Fibroblast of upper back skin (primary cell): ENCODE results near the gene NRXN3.

Experiments used
- DNase-seq: peaks from one replicate; pipeline ENCODE4 v3.0.0-alpha.2; 2013

NRXN3 gene

GRCh38 chr14:79328863-79329262 lies 1158.7 kb downstream of the NRXN3 start:
- peak; percentile 2 for DNase-seq

GRCh38 chr14:79331830-79332229 lies 1161.7 kb downstream of the NRXN3 start:
- no peak for DNase-seq

GRCh38 chr14:79332504-79333197 lies 1162.5 kb downstream of the NRXN3 start:
- DNase-seq: no peak

GRCh38 chr14:79333198-79333546 lies 1163.0 kb downstream of the NRXN3 start:
- no peak for DNase-seq

- no peak for DNase-seq
These were observed 1164.1 kb downstream of the NRXN3 start for GRCh38 chr14:79334272-79334671.

- no peak for DNase-seq
These were observed 1167.6 kb downstream of the NRXN3 start for GRCh38 chr14:79337761-79338160.

- no peak for DNase-seq
These were observed 1172.8 kb downstream of the NRXN3 start for GRCh38 chr14:79342942-79343341.

GRCh38 chr14:79351011-79351410 lies 1180.8 kb downstream of the NRXN3 start:
- DNase-seq: no peak

GRCh38 chr14:79352076-79352630 lies 1182.0 kb downstream of the NRXN3 start:
- DNase-seq: peak; percentile 32

GRCh38 chr14:79354336-79354735 lies 1184.2 kb downstream of the NRXN3 start:
- no peak for DNase-seq

GRCh38 chr14:79356040-79356439 lies 1185.9 kb downstream of the NRXN3 start:
- DNase-seq: no peak

GRCh38 chr14:79357307-79357706 lies 1187.1 kb downstream of the NRXN3 start:
- DNase-seq: no peak

GRCh38 chr14:79363291-79363690 lies 1193.1 kb downstream of the NRXN3 start:
- no peak for DNase-seq

- DNase-seq: peak; percentile 90
These were observed 1199.5 kb downstream of the NRXN3 start for GRCh38 chr14:79369359-79370332.

- DNase-seq: no peak
These were observed 1200.8 kb downstream of the NRXN3 start for GRCh38 chr14:79370969-79371368.

GRCh38 chr14:79373451-79373850 lies 1203.3 kb downstream of the NRXN3 start:
- DNase-seq: no peak

- no peak for DNase-seq
These were observed 1205.2 kb downstream of the NRXN3 start for GRCh38 chr14:79375356-79375755.

- no peak for DNase-seq
These were observed 1206.4 kb downstream of the NRXN3 start for GRCh38 chr14:79376557-79376956.

GRCh38 chr14:79378020-79378419 lies 1207.8 kb downstream of the NRXN3 start:
- no peak for DNase-seq

- DNase-seq: no peak
These were observed 1209.1 kb downstream of the NRXN3 start for GRCh38 chr14:79379266-79379665.

GRCh38 chr14:79383031-79383430 lies 1212.9 kb downstream of the NRXN3 start:
- DNase-seq: no peak

GRCh38 chr14:79383475-79383874 lies 1213.3 kb downstream of the NRXN3 start:
- no peak for DNase-seq

GRCh38 chr14:79395061-79395460 lies 1224.9 kb downstream of the NRXN3 start:
- DNase-seq: peak; percentile 65
